HL-60 (cell line): Measurements from ENCODE around the gene HS6ST3.

Source experiments
- CTCF ChIP-seq: IDR thresholded peaks from one replicate; pipeline ENCODE4 v1.5.1; 2011; ENCODE audit warnings: low read length, control low read depth, inconsistent platforms; ENCODE audit not compliant: insufficient read depth
- GABPA ChIP-seq: IDR thresholded peaks from 2 replicates; pipeline ENCODE4 v1.6.1; 2012; ENCODE audit warnings: low read depth
- POLR2AphosphoS5 ChIP-seq: IDR thresholded peaks from 2 replicates; pipeline ENCODE4 v1.6.1; 2012; ENCODE audit warnings: low read depth
- REST ChIP-seq: IDR thresholded peaks from 2 replicates; pipeline ENCODE4 v1.6.1; 2012; ENCODE audit warnings: low read depth; ENCODE audit not compliant: insufficient replicate concordance
- SPI1 ChIP-seq: IDR thresholded peaks from 2 replicates; pipeline ENCODE4 v1.6.1; 2012; ENCODE audit warnings: low read depth, mild to moderate bottlenecking, borderline replicate concordance

- TF ChIP-seq REST (no peak), CTCF (no peak), SPI1 (no peak), POLR2AphosphoS5 (no peak), GABPA (no peak)
Observed at GRCh38 chr13:96089139-96089538, 768 bp upstream of the HS6ST3 start.
